GM10248 (cell line): Measurements from ENCODE around the gene MCM6.

Experiments used
- CTCF ChIA-PET: fragments of 300-600 bp; sonication (Branson Sonifier 250); formaldehyde crosslinking; extraction: SDS; loops from one replicate; lab custom pipeline; 2021; ENCODE audit warnings: antibody characterized with exemption; lab: Yijun Ruan, JAX
- POLR2A ChIA-PET: fragments of 350-650 bp; sonication (Branson Sonifier 250); formaldehyde crosslinking; extraction: SDS; loops from one replicate; lab custom pipeline; 2020; ENCODE audit warnings: antibody characterized with exemption; lab: Yijun Ruan, JAX
- DNase-seq: peaks from one replicate; pipeline ENCODE4 v3.0.0; 2012; ENCODE audit errors: extremely low spot score
- TF ChIP-seq, protein P1 (sequence below): IDR thresholded peaks from 2 replicates; pipeline ENCODE4 v1.5.1; 2012; ENCODE audit warnings: mild to moderate bottlenecking, low read depth; ENCODE audit errors: extremely low read depth, missing control alignments, control extremely low read depth

The MCM6 gene

GRCh38 chr2:135821190-135821589 is 55.1 kb downstream of the MCM6 start:
- ChIA-PET CTCF (interaction anchor here (17.4 kb wide), 1 partner anchor 23 kb away, joined by 187 read pairs; no protein-coding TSS in a partner anchor), POLR2A (no interaction called here)
- TF ChIP-seq, protein P1, sequence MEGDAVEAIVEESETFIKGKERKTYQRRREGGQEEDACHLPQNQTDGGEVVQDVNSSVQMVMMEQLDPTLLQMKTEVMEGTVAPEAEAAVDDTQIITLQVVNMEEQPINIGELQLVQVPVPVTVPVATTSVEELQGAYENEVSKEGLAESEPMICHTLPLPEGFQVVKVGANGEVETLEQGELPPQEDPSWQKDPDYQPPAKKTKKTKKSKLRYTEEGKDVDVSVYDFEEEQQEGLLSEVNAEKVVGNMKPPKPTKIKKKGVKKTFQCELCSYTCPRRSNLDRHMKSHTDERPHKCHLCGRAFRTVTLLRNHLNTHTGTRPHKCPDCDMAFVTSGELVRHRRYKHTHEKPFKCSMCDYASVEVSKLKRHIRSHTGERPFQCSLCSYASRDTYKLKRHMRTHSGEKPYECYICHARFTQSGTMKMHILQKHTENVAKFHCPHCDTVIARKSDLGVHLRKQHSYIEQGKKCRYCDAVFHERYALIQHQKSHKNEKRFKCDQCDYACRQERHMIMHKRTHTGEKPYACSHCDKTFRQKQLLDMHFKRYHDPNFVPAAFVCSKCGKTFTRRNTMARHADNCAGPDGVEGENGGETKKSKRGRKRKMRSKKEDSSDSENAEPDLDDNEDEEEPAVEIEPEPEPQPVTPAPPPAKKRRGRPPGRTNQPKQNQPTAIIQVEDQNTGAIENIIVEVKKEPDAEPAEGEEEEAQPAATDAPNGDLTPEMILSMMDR = no peak
- DNase-seq = no peak

- ChIA-PET POLR2A (no interaction called here), CTCF (interaction anchor here (17.4 kb wide), 1 partner anchor 22 kb away, joined by 187 read pairs; no protein-coding TSS in a partner anchor)
- peak; percentile 75 for DNase-seq
- TF ChIP-seq, protein P1 = no peak
Measured at GRCh38 chr2:135820003-135820618, 56.1 kb downstream of the MCM6 start.

DNA sequence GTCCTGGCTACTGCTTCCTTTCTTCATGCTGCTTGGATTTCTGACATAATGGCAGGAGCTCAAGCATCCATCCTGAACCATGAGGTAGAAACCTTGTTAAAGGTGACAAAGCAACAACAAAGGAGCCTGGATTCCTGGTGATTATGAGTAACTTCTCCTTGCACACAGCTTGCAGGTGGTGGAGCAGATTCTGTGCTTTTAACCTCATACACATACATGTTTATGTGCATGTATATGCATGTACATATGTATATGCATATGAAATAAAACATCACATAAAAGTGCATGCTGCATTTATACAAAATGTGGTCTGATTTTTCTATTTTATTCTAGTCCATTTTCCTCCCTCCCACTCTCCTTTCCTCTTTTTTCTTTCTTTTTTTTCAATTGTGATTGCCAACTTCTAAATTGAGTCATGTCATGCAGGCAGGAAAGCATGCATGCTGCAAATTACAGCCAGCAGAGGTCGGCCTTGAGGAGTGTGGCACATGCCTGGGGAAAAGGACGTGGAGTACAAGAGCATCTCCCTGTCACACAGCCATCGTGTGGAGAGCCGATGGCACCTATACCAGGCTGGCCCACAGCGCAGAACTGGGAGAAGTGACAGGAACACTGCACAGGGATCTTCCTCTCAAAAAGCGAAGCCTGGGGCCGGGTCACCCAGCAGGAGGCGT is 57.2 kb downstream of the MCM6 start:
- POLR2A ChIA-PET = no interaction called here
- TF ChIP-seq, protein P1 = peak; percentile 49
- no peak for DNase-seq
- CTCF ChIA-PET = interaction anchor here (1.2 to 17.4 kb wide), 4 partner anchors 13 to 57 kb away, joined by 3 to 187 read pairs (median 4); partner anchors contain the start of gene MCM6

GRCh38 chr2:135817951-135818350 is 58.3 kb downstream of the MCM6 start:
- TF ChIP-seq, protein P1 = no peak
- no peak for DNase-seq
- ChIA-PET POLR2A (no interaction called here), CTCF (interaction anchor here (1.2 to 17.4 kb wide), 3 partner anchors 12 to 58 kb away, joined by 3 to 187 read pairs (median 4); partner anchors contain the start of gene MCM6)

DNA sequence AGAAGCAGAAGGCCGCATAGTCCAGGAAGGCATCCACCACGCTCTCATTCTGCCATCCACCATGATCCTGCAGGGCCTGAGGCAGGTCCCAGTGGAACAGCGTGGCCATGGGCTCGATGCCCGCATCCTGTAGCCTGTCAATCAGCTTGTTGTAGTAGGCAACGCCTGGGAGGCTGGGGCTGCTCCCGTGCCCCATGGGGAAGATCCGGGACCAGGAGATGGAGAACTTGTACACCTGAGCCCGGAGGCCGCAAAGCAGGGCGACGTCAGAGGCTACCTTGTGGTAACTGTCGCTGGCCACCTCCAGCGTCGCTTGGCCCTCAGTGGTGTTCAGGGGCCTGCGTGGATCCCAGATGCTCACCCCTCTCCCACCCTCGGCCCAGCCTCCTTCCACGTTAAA is 58.8 kb downstream of the MCM6 start:
- DNase-seq = no peak
- TF ChIP-seq, protein P1 = no peak
- ChIA-PET POLR2A (no interaction called here), CTCF (interaction anchor here (17.4 kb wide), 1 partner anchor 19 kb away, joined by 187 read pairs; no protein-coding TSS in a partner anchor)

DNA sequence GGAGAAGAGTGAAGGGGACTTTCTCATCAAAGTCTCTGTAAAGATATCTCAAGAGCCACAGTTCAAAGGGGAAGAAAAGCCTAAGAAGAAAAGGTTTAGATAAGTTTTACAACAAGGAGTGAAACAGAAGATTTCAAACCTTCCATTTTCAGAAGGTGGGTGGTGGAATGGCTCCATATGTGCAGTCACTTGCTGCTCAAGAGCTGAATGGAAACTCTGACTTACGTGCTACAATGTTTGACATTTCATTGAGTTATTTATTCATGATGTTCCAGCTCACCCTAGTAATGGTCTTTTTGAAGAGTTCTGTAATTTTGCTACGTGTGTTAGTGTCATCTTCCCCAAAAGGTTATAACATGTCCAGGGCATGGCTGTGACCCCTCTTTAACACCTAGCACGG is 61.0 kb downstream of the MCM6 start:
- DNase-seq = peak; percentile 39
- ChIA-PET POLR2A (no interaction called here), CTCF (interaction anchor here (1.2 to 17.4 kb wide), 2 partner anchors 10 to 17 kb away, joined by 3 to 187 read pairs; no protein-coding TSS in a partner anchor)
- TF ChIP-seq, protein P1 = no peak
